Measurements from ENCODE around the gene BANP.

- TF ChIP-seq CTCF (IDR thresholded peaks at IDR 0.05; ENCODE audit: borderline replicate concordance, extremely low read depth, low read length, poor library complexity, severe bottlenecking) (no peak), EZH2 (IDR thresholded peaks at IDR 0.05; ENCODE audit: borderline replicate concordance, low read depth, low read length, severe bottlenecking) (no peak)
Measured at GRCh38 chr16:88108762-88109161, 157.5 kb downstream of the BANP start.
